HL-60/S4 (cell line): Measurements from ENCODE around the gene RARRES1.
"Not testable (repeated sequence)": the region's sequence is repeated elsewhere in the genome, so short reads cannot be mapped to it uniquely, and the experiment has no call there.

ENCODE experiments used
- in situ Hi-C: fragments of 300-500 bp; cut with MboI; formaldehyde crosslinking; loops from 2 replicates; pipeline ENCODE4 v1.14.3; 2022; ENCODE audit warnings: low sequenced_read_pairs

The RARRES1 gene

GRCh38 chr3:158700559-158700958, 31.7 kb downstream of the RARRES1 start:
- in situ Hi-C loops: no loop called here

DNA sequence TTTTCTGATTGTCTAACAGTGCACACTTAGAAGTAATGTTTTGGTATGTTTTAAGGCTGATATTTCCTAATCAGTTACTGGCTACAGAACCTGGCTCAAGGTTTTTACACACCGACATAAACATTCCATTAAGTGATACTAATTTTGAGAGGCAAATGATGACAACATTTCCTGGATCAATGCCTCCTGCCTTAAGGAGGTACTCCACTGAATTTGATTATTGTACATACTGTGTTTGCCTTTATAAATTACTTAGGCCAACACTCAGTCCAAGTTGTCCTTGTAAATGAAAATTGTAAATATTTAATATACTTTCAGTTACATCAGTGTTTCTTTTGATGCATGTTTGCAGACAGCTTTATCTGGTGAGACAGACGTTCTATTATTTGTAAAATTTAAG, 35.6 kb downstream of the RARRES1 start:
- in situ Hi-C loops: no loop called here

DNA sequence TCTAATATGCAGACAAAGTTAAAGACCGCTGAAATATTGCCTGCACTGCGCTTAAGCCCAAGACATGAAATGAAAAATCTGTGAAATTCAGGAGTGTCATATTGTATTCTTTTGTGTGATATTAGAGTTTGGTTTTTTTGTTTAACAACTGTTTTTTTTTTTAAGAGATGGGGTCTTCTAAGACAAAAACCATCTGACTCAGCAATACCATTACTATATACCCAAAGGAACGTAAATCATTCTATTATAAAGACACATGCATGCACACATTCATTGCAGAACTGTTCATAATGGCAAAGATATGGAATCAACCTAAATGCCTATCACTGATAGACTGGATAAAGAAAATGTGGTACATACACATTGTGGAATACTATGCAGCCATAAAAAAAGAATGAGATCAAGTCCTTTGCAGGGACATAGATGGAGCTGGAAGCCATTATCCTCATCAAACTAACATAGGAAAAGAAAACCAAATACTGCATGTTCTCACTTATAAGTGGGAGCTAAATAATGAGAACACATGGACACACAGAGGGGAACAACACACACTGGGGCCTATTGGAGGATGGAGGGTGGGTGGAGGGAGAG, 38.3 kb downstream of the RARRES1 start:
- in situ Hi-C loops: not testable (repeated sequence)

- in situ Hi-C loops: no loop called here
Observed at GRCh38 chr3:158685159-158685558, 47.1 kb downstream of the RARRES1 start.

DNA sequence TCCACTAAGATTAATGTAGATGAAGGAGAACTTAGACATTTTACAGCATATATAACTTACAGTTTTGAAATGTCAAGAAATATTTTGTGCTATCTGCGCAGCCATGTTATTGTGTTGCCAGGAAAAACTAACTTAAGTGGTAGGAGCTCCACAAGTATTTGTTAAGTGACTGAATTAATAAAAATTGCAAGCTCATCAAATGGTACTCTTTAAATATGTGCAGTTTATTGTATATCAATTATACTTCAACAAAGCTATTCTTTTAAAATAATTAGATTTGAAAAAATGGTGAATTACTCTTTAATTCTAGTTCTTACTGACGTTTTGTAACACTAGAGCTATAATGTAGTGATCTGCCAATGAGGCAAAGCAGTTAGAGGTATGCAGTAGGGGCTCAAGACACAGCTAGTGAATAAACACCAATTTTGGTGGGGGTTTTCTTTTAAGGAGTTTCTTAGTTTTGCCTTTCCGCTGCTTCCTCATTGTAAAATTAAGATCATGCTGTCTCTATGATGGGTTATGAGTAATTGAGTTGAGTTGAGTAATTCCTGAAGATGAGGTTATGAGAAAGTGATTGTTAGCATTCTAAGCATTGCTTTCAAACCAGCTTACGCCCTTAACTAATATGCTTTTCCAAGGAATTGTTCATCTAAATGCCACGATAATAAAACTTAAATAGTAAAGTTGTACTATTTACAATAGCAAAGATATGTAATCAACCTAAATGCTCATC, 48.9 kb downstream of the RARRES1 start:
- in situ Hi-C loops: no loop called here

GRCh38 chr3:158680861-158681260, 51.4 kb downstream of the RARRES1 start:
- in situ Hi-C loops: no loop called here

- in situ Hi-C loops: no loop called here
Observed at GRCh38 chr3:158679547-158680000, 52.7 kb downstream of the RARRES1 start.

DNA sequence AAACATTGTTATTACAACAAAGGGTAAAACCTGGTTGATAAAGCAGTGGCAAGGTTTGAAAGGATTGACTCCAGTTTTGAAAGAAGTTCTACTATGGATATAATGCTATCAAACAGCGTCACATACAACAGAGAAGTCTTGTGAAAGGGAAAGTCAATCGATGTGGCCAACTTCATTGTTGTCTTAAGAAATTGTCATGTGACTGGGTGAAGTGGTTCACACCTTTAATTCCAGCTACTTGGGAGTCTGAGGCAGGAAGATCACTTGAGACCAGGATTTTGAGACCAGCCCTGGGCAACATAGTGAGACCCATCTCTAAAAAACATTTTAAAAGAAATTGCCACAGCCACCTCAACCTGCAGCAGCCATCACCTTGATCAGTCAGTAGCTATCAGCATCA, 53.6 kb downstream of the RARRES1 start:
- in situ Hi-C loops: no loop called here

- in situ Hi-C loops: loop anchor here (25.0 kb wide), 2 partner anchors 115 to 590 kb away; no protein-coding TSS in a partner anchor
Observed at GRCh38 chr3:158672215-158673176, 59.8 kb downstream of the RARRES1 start, which contains the start of gene LXN. Gene LXN, minus strand, starts transcription at chr3:158672648. Its CDS starts 170 bp downstream, at chr3:158672478.

DNA sequence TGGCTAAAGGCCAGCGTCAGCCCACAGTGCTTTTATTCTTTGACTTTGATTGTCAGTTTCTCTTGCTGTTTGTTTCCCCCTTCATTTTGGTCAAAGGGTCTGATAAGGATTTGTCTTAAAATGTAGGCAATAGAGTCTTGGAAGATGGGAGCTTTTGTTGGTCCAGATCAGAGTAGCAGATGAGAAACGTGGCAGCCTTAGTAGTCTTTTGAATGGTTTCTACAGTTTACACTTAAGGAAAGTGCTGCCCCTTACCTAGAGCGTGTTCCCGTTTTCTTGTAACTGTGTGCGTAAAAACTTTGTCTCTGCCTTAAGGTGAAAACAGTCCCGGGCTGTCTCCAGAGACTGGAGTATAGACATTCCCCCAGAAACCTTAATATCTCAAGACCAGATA, 60.4 kb downstream of the RARRES1 start:
- in situ Hi-C loops: loop anchor here (25.0 kb wide), 2 partner anchors 115 to 590 kb away; no protein-coding TSS in a partner anchor

DNA sequence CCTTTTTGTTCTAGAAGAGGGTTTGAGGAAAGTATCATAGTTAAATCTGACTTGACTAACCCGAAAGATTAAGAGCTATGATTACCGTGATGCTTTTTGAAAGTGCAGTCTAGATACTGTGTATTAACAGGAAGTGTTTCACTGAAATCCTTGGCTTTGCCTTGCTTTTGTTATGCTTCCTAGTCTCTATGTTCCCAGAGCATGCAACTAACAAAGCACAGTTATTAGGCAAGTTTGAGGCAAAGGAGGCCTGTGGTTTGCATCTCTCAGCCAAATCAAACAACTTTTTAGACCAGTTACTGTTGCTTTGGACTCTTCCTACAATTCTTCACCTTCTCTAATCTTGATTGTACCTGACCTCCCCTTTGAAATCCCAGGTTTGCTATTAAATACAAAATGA, 63.8 kb downstream of the RARRES1 start:
- in situ Hi-C loops: loop anchor here (25.0 kb wide), 2 partner anchors 119 to 594 kb away; no protein-coding TSS in a partner anchor

GRCh38 chr3:158666416-158666815, 65.8 kb downstream of the RARRES1 start:
- in situ Hi-C loops: loop anchor here (25.0 kb wide), 2 partner anchors 121 to 596 kb away; no protein-coding TSS in a partner anchor

DNA sequence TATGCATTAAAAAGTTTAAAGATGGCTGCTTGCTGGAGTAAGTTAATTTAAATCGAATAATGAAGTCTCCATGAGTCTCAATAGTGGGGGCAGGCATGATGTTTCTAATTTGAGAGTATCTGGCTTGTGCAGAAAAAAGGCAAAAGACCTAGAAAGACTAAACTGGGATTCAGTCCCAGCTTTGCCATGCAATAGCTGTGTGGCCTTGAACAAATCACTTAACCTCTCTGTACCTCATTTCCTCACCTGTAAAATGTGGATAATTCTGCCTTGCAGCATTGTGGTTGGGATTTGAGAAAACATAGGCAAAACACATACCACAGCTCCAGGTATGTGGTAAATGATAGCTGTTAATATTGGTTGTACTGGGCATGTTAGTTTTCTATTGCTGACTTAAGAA, 68.4 kb downstream of the RARRES1 start:
- in situ Hi-C loops: loop anchor here (25.0 kb wide), 2 partner anchors 123 to 598 kb away; no protein-coding TSS in a partner anchor

GRCh38 chr3:158663246-158663645, 69.0 kb downstream of the RARRES1 start:
- in situ Hi-C loops: loop anchor here (25.0 kb wide), 2 partner anchors 124 to 599 kb away; no protein-coding TSS in a partner anchor

GRCh38 chr3:158660711-158661110, 71.5 kb downstream of the RARRES1 start:
- in situ Hi-C loops: loop anchor here (25.0 kb wide), 2 partner anchors 127 to 602 kb away; no protein-coding TSS in a partner anchor

DNA sequence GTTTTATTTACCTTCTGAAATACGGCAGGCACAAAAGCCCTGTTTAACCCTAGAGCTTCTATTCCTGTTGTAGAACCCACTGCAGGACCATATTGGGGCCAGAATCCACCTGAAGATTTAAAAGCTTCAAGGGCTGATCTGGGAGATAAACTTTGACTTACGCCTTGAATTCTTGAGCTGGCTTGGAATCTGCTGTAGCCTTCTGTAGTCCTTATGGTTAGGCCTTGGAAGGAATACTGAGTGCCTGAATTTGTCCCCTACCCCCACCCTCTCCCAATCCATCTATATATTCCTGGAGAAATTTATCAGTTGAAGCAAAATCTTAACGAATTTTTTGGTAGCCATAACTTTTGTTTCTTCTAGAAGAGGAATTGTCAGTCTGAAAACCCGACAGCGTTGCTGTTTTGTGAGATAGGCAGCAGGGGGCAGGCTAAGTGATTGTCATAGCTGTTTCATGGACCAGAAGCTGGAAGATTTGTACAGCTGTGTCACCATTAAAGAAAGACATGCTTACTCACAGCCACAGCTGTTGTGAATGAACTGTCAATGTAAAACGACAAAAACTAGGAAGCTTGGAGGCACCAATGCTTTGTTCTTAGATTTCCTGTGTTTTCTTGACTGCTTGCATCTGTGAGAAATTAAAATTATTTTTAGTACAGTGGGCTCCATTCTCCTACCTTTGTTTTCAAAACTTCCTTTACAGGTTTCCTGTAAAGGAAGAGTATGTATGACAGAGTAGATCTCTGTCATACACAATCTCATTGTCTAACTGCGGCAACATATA, 72.6 kb downstream of the RARRES1 start:
- in situ Hi-C loops: loop anchor here (25.0 kb wide), 2 partner anchors 128 to 603 kb away; no protein-coding TSS in a partner anchor

GRCh38 chr3:158658889-158659288, 73.4 kb downstream of the RARRES1 start:
- in situ Hi-C loops: loop anchor here (25.0 kb wide), 2 partner anchors 128 to 603 kb away; no protein-coding TSS in a partner anchor

GRCh38 chr3:158652463-158652862, 79.8 kb downstream of the RARRES1 start:
- in situ Hi-C loops: loop anchor here (25.0 kb wide), 2 partner anchors 135 to 610 kb away; no protein-coding TSS in a partner anchor

DNA sequence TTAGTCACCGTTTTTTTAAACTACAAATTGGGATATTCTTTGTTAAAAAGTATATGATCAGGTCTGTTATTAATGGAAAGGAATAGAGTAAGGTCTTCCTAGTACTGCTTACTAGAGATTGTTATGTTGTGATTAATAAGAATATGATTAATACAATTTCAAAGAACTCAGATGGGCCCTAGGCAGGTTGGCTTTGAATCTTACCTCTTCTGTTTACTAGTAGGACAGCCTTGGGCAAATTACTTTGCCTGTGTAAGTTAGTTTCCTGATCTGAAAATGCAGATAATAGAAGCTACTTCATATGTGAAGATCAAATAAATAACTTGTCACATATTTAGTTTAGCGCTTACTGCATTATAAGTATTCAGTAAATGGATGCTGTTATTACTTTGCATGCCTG, 81.1 kb downstream of the RARRES1 start:
- in situ Hi-C loops: loop anchor here (25.0 kb wide), 2 partner anchors 136 to 611 kb away; no protein-coding TSS in a partner anchor
